ENCODE results near the gene LINGO1. TPM values are rescaled to one million over a fixed set of nuclear protein-coding genes. Genes with fewer than 3 reads are reported as not detected.

Gene LINGO1
- total and polyA plus RNA-seq, 4 donors, result 0.50 to 1.6 (median 0.75) TPM; not detected in 1

DNA sequence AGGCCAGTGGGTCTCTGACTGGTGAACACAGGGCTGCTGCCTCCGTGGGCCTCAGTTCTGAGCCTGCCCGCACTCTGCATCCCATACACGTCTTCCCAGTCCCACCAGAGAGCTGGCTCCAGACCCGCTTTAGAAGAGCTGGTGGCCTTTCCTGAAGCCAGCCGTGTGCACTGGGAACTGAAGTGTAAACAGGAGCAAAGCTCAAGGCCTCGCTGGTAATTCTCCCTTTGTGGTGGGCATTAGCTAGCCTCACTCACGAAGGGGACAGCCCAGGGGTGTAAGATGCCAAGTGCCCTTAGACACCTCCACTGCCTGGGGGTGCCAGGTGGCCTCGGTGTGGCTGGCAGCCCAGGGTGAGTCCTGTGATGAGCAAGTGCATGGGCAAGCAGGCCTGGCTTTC, 12.9 kb upstream of the LINGO1 start:
- no peaks in the 10 kb centered on the region for H3K27me3 ChIP-seq (ENCODE audit: control insufficient read depth in 4 of 4, insufficient read depth in 4 of 4, low read length in 3 of 4)
- no peaks in the 10 kb centered on the region for H3K4me1 ChIP-seq (ENCODE audit: control insufficient read depth in 4 of 4, insufficient read depth in 4 of 4, low read length in 3 of 4)
- no peaks in the 10 kb centered on the region for H3K36me3 ChIP-seq (ENCODE audit: control insufficient read depth in 4 of 4, insufficient read depth in 3 of 4, low read depth in 1 of 4, low read length in 3 of 4)
- no peak for DNase-seq (ENCODE audit: low spot score)
- no peak for TF ChIP-seq SP1 (IDR thresholded peaks at IDR 0.05)
- no peak for TF ChIP-seq GABPA (IDR thresholded peaks at IDR 0.05 in 1 of 2, conservative IDR thresholded peaks at IDR 0.05 in 1 of 2)
- no peak overlapping the region for H3K27ac ChIP-seq (ENCODE audit: low read depth in 1 of 2, low read length in 2 of 2)
- no peaks in the 10 kb centered on the region for H3K9me3 ChIP-seq (ENCODE audit: control insufficient read depth in 4 of 4, low read length in 3 of 4)
- WGBS, result 58% methylated on average over 8 of the region's 8 CpGs
- H3K9ac ChIP-seq (ENCODE audit: low read depth in 1 of 2, low read length in 2 of 2), result no peak overlapping the region
- no peak overlapping the region for H3K4me3 ChIP-seq (ENCODE audit: low read depth in 1 of 3, low read length in 3 of 3)

DNA sequence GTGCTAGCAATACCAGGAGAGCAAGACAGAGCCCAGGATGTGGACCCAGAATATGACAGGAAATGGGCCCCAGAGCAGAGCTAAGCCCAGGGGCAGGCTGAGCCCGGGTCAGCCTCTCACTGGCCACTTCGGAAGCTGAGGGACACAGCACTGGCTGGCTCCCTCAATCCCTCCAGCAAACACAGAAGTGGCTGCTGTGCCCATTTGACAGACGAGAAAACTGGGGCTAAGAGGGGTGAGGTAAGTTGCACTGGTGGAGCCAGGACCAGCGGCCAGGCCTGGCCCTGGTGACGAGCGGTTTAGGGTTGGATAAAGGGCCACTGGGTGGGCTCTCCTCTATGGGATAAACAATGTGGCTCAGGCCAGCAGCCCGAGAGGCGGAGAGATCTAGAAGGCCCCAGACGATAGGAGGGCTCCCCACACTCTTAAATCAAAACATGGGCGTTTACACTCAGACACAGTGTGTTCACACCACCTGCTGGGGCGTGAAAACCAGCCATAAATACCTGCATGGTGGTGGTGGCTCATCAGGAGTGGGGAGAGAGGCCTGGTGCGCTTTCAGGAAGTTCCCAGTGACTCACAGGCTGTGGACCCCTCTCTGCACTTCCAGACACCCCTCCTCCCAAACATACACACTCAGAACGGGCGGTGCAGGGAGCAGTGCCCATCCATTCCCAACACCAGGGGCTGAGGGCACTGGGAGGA, 12.0 kb upstream of the LINGO1 start:
- Histone ChIP-seq H3K9ac (ENCODE audit: low read depth in 1 of 2, low read length in 2 of 2) (no peak overlapping the region), H3K27me3 (ENCODE audit: control insufficient read depth in 4 of 4, insufficient read depth in 4 of 4, low read length in 3 of 4) (peaks cover 0 to 3% (median 0%) of the 10 kb centered on the region in 4 donors), H3K4me3 (ENCODE audit: low read depth in 1 of 3, low read length in 3 of 3) (no peak overlapping the region), H3K27ac (ENCODE audit: low read depth in 1 of 2, low read length in 2 of 2) (no peak overlapping the region), H3K9me3 (ENCODE audit: control insufficient read depth in 4 of 4, low read length in 3 of 4) (no peaks in the 10 kb centered on the region), H3K4me1 (ENCODE audit: control insufficient read depth in 4 of 4, insufficient read depth in 4 of 4, low read length in 3 of 4) (no peaks in the 10 kb centered on the region), H3K36me3 (ENCODE audit: control insufficient read depth in 4 of 4, insufficient read depth in 3 of 4, low read depth in 1 of 4, low read length in 3 of 4) (no peaks in the 10 kb centered on the region)
- DNase-seq (ENCODE audit: low spot score), result no peak
- 85% methylated on average over 14 of the region's 14 CpGs for WGBS
- TF ChIP-seq TAF1 (conservative IDR thresholded peaks at IDR 0.05) (no peak), RAD21 (IDR thresholded peaks at IDR 0.05) (no peak), EGR1 (IDR thresholded peaks at IDR 0.05; ENCODE audit: low read depth in 2 of 2) (no peak), NR2F2 (IDR thresholded peaks at IDR 0.05) (no peak), HNF4G (IDR thresholded peaks at IDR 0.05) (no peak), RXRA (IDR thresholded peaks at IDR 0.05) (no peak), HNF4A (conservative IDR thresholded peaks at IDR 0.05) (no peak), FOXA1 (IDR thresholded peaks at IDR 0.05) (no peak), FOXA2 (IDR thresholded peaks at IDR 0.05) (no peak)
- TF ChIP-seq, protein P1, sequence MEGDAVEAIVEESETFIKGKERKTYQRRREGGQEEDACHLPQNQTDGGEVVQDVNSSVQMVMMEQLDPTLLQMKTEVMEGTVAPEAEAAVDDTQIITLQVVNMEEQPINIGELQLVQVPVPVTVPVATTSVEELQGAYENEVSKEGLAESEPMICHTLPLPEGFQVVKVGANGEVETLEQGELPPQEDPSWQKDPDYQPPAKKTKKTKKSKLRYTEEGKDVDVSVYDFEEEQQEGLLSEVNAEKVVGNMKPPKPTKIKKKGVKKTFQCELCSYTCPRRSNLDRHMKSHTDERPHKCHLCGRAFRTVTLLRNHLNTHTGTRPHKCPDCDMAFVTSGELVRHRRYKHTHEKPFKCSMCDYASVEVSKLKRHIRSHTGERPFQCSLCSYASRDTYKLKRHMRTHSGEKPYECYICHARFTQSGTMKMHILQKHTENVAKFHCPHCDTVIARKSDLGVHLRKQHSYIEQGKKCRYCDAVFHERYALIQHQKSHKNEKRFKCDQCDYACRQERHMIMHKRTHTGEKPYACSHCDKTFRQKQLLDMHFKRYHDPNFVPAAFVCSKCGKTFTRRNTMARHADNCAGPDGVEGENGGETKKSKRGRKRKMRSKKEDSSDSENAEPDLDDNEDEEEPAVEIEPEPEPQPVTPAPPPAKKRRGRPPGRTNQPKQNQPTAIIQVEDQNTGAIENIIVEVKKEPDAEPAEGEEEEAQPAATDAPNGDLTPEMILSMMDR (IDR thresholded peaks at IDR 0.05; ENCODE audit: low read depth, low read length, missing input control), result no peak

DNA sequence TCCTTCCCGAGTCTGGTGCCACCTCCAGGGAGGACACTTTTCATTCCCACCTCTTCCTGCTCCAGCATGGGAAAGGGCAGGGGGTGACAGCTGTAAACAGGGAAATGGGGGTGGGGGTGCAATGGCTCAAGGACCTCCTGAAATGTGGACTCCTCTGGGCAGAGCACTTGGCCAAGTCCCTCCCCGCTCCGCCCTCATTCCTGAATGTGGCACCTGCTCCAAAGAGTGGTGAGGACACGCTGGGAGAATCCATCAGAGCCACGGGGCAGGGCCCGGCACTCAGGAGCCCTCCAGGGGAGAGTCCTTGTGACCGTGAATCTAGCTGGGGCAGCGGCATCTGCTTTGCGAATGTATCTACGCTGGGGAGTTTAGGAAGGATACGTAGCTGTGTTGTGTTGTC, 11.1 kb upstream of the LINGO1 start:
- 88% methylated on average over 11 of the region's 11 CpGs for WGBS
- Histone ChIP-seq H3K9me3 (ENCODE audit: control insufficient read depth in 4 of 4, low read length in 3 of 4) (no peaks in the 10 kb centered on the region), H3K4me3 (ENCODE audit: low read depth in 1 of 3, low read length in 3 of 3) (no peak overlapping the region), H3K27me3 (ENCODE audit: control insufficient read depth in 4 of 4, insufficient read depth in 4 of 4, low read length in 3 of 4) (peaks cover 0 to 4% (median 0%) of the 10 kb centered on the region in 4 donors), H3K27ac (ENCODE audit: low read depth in 1 of 2, low read length in 2 of 2) (no peak overlapping the region), H3K9ac (ENCODE audit: low read depth in 1 of 2, low read length in 2 of 2) (no peak overlapping the region), H3K4me1 (ENCODE audit: control insufficient read depth in 4 of 4, insufficient read depth in 4 of 4, low read length in 3 of 4) (no peaks in the 10 kb centered on the region), H3K36me3 (ENCODE audit: control insufficient read depth in 4 of 4, insufficient read depth in 3 of 4, low read depth in 1 of 4, low read length in 3 of 4) (no peaks in the 10 kb centered on the region)
- TF ChIP-seq SP1 (IDR thresholded peaks at IDR 0.05), result no peak
- TF ChIP-seq FOXA1 (IDR thresholded peaks at IDR 0.05), result no peak
- TF ChIP-seq, protein P2, sequence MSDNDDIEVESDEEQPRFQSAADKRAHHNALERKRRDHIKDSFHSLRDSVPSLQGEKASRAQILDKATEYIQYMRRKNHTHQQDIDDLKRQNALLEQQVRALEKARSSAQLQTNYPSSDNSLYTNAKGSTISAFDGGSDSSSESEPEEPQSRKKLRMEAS (IDR thresholded peaks at IDR 0.05), result no peak
- TF ChIP-seq FOXA2 (IDR thresholded peaks at IDR 0.05), result no peak
- no peak for DNase-seq (ENCODE audit: low spot score)

Measured in liver (tissue), 9 donors.